KOPT-K1 (cell line): ENCODE data around the gene PURA.
"Not testable (repeated sequence)": the region's sequence is repeated elsewhere in the genome, so short reads cannot be mapped to it uniquely, and the experiment has no call there.

ENCODE experiments used
- H3K27ac ChIP-seq: fragments of 200-600 bp; sonication (generic); 2 replicates; pipeline ENCODE4 v1.5.1; 2016; ENCODE audit warnings: antibody characterized with exemption, mild to moderate bottlenecking, low read depth, low read length; ENCODE audit not compliant: poor library complexity, severe bottlenecking
- H3K36me3 ChIP-seq: fragments of 200-600 bp; sonication (generic); 2 replicates; pipeline ENCODE4 v1.5.1; 2017; ENCODE audit warnings: antibody characterized with exemption, mild to moderate bottlenecking, low read length, moderate library complexity; ENCODE audit not compliant: insufficient read depth
- H3K9me3 ChIP-seq: fragments of 200-600 bp; sonication (generic); 2 replicates; pipeline ENCODE4 v1.5.1; 2017; ENCODE audit warnings: antibody characterized with exemption, low read length, mild to moderate bottlenecking; ENCODE audit not compliant: insufficient read depth, poor library complexity, severe bottlenecking

The PURA gene

GRCh38 chr5:140142246-140142645 is 28.3 kb downstream of the PURA start:
- H3K36me3 ChIP-seq = no peaks in the 10 kb centered on the region
- no peak overlapping the region for H3K27ac ChIP-seq
- H3K9me3 ChIP-seq = no peaks in the 10 kb centered on the region

DNA sequence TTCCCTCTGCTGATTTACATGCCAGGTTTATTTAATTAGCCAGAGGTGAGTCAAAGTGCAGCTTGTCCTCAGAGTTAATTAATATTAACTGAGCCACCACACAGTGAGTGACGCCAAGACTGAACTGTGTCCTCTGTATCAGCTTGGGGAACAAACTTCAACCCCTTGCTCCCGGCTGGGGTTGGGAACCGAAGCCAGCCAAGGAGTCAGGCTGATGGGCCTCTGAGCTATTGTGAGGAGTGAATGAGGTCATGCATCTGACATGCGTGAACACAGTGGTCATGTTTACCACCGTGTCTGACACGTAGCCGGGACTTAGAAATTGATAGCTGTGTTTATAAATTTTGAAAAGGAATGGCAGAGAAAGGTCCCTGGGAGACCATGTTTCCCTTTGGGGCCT is 28.9 kb downstream of the PURA start:
- Histone ChIP-seq H3K9me3 (no peaks in the 10 kb centered on the region), H3K27ac (no peak overlapping the region), H3K36me3 (no peaks in the 10 kb centered on the region)

- no peaks in the 10 kb centered on the region for H3K36me3 ChIP-seq
- no peaks in the 10 kb centered on the region for H3K9me3 ChIP-seq
- H3K27ac ChIP-seq = no peak overlapping the region
Observed at GRCh38 chr5:140143521-140144258, 29.8 kb downstream of the PURA start.

DNA sequence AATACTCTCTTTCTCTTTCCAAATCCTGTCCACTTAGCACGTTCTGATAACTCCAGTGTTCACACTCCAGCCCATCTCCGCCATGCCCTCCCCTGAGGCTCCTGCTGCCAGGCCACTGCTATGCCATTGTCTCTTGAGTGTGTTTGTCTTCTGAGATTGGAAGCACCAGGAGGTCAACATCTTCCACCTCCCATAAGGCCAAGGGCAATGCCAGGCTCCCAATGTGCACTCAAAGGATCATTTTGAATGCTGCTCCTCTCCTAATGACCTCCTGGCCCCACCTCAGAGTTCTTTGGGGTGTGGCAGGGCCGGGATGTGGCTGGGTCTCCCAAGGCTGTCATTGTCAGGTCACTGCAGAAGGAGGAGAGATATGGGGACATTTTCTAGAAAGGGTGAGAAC is 31.3 kb downstream of the PURA start:
- Histone ChIP-seq H3K27ac (no peak overlapping the region), H3K36me3 (no peaks in the 10 kb centered on the region), H3K9me3 (no peaks in the 10 kb centered on the region)

- Histone ChIP-seq H3K36me3 (no peaks in the 10 kb centered on the region), H3K9me3 (no peaks in the 10 kb centered on the region), H3K27ac (no peak overlapping the region)
Observed at GRCh38 chr5:140145818-140146522, 32.1 kb downstream of the PURA start.

- Histone ChIP-seq H3K36me3 (no peaks in the 10 kb centered on the region), H3K27ac (no peak overlapping the region), H3K9me3 (no peaks in the 10 kb centered on the region)
Observed at GRCh38 chr5:140146523-140146842, 32.6 kb downstream of the PURA start.

DNA sequence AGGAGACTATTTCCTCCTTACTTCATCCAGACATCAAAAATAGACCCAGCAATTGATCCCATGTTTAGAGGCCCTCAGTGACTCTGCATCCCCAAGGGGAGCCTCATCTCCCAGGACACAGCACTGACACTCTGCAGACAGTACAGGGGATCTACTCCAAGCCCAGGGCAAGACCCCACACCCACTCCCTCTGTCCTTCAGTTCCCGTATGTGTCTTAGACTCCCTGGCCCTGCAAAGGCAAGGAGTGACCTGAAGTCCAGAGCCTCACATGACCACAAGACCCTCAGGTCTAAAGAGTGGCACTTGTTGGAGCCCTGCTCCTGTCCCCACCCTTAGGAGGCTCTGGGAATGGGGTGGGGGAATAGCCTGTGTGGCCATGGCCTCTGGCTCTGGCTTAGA is 33.6 kb downstream of the PURA start:
- Histone ChIP-seq H3K36me3 (no peaks in the 10 kb centered on the region), H3K27ac (no peak overlapping the region), H3K9me3 (no peaks in the 10 kb centered on the region)

- no peaks in the 10 kb centered on the region for H3K36me3 ChIP-seq
- no peak overlapping the region for H3K27ac ChIP-seq
- no peaks in the 10 kb centered on the region for H3K9me3 ChIP-seq
Observed at GRCh38 chr5:140148508-140148907, 34.6 kb downstream of the PURA start.

GRCh38 chr5:140150201-140150600 is 36.3 kb downstream of the PURA start:
- Histone ChIP-seq H3K27ac (no peak overlapping the region), H3K36me3 (no peaks in the 10 kb centered on the region)

DNA sequence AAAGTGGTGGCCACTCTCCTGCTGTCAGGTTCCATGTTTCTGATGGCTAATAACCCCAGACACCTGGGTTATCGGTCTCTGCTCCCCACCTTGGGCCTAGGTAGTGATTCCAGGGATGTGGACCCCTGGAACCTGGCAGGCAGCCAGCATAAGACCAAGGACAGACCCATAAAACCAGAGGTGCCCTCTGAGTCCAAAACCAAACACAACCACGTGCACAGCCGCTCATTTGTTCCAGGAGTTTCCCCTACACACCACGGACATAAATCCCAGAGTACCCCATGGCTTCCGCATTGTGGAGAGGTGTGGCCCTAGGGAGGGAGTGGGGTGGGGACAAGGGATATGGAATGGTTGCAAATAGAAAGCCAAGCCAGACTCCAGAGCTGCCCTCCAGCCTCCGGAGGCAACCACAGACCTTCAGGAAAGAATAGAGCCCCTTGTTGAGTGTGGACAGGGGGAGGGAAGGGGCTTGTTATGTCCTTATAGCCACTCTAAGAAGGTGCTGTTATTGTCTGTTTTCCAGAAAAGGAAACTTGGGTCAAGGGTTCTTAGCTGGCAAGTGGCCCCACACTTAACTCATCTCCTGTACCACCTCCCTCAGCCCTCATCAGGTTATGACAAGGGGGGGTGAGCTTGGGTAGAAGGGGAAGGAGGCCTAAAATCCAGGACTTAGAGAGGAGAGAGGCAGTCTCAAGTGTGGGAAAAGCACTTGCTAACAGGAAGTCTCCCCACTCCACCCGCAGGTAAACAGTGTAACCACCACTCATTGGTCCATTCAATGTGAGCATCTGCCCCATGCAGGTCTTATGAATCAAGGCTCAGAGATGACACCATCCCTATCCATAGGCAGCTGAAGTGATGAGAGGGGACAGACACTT is 37.5 kb downstream of the PURA start:
- Histone ChIP-seq H3K36me3 (no peaks in the 10 kb centered on the region), H3K9me3 (no peaks in the 10 kb centered on the region), H3K27ac (no peak overlapping the region)

More at GRCh38 chr5:140150201-140150600, 36.3 kb downstream of the PURA start:
- no peaks in the 10 kb centered on the region for H3K9me3 ChIP-seq

GRCh38 chr5:140152022-140152999 is 38.4 kb downstream of the PURA start:
- no peaks in the 10 kb centered on the region for H3K9me3 ChIP-seq
- no peaks in the 10 kb centered on the region for H3K36me3 ChIP-seq
- no peak overlapping the region for H3K27ac ChIP-seq

DNA sequence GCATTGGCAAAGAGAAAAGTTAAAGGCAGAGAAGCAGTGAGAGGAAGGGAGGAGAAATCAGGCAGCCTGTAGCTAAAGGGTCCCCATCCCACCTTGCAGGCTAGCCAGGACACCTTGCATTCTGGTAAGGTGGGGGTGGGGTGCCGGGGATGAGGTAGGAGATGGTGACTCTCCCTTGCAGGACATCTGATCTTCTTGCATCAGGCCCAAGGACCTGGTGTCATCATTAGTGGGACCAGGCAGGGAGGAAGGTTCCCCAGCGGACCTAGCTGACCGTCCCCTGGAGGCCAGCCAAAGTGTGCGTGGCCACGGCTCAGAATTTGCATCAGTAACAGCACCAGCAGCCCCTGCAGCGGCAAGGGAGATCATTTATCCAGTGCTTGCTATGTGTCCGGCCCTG is 39.3 kb downstream of the PURA start:
- Histone ChIP-seq H3K27ac (no peak overlapping the region), H3K9me3 (no peaks in the 10 kb centered on the region), H3K36me3 (no peaks in the 10 kb centered on the region)

DNA sequence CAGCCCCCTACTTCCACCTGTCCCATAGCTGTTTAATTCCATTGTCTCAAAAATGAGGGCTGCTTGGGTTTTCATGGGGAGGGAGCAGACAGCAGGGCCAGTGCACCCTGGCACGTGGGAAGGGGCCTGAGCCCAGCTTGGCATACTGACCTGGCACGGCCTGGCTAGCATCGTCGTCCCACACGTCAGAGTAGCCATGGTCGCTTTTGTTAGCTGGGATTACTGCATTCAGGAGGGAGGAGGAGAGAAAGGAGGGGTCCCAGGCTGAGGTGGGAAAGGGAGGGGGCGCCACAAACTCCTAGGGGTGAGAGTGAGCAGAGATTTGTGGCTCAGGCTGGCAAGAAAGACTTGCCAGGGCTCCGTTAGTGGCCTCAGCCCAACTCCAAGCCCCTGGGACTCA is 40.0 kb downstream of the PURA start:
- H3K27ac ChIP-seq = no peak overlapping the region
- H3K9me3 ChIP-seq = no peaks in the 10 kb centered on the region
- H3K36me3 ChIP-seq = no peaks in the 10 kb centered on the region

DNA sequence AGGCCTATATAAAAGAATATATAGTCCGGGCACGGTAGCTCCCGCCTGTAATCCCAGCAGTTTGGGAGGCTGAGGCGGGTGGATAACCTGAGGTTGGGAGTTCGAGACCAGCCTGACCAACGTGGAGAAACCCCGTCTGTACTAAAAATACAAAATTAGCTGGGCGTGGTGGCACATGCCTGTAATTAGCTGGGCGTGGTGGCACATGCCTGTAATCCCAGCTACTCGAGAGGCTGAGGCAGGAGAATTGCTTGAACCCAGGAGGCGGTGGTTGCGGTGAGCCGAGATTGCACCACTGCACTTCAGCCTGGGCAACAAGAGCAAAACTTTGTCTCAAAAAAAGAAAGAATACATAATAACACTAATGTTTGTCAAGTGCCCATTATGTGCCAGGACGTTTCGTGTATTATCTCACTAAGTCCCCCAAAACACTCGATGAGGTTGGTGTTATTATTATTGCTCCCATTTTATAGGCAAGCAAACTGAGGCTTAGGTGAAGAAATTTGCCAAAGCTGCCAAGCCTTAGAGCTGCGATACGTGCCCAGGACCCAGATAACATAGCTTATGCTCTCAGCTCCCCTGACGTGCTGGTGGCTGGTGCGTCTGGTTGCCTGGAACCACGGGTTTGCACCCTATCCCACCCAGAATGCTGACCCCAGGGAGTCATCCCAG is 40.9 kb downstream of the PURA start:
- H3K36me3 ChIP-seq, H3K9me3 ChIP-seq, H3K27ac ChIP-seq: not testable (repeated sequence)
